DND-41 (cell line): Measurements from ENCODE around the gene NUP88.
"Not testable (repeated sequence)": the region's sequence is repeated elsewhere in the genome, so short reads cannot be mapped to it uniquely, and the experiment has no call there.

ENCODE experiments used
- CTCF ChIP-seq: IDR thresholded peaks from 2 replicates; pipeline ENCODE4 v1.5.1; 2012; ENCODE audit warnings: borderline replicate concordance, low read length, moderate library complexity, mild to moderate bottlenecking; ENCODE audit not compliant: poor library complexity, severe bottlenecking; ENCODE audit errors: extremely low read depth
- EZH2 ChIP-seq: IDR thresholded peaks from 3 replicates; pipeline ENCODE4 v1.6.1; 2012; ENCODE audit warnings: borderline replicate concordance, low read depth, mild to moderate bottlenecking, moderate library complexity, low read length, inconsistent platforms; ENCODE audit not compliant: severe bottlenecking

- not testable (repeated sequence) for TF ChIP-seq CTCF, EZH2
These were observed 11.8 kb upstream of the NUP88 start for GRCh38 chr17:5431234-5431633.
